Activated B cell treated with CpG ODN at 0.5 μM for 24 hours (primary cell): ENCODE measurements around the gene ANKRD9. TPM values are rescaled to one million over a fixed set of nuclear protein-coding genes. Genes with fewer than 3 reads are reported as not detected.

Experiments used
- ATAC-seq: fragments of 200-7000 bp; cut with Tn5 transposase; one replicate; pipeline ENCODE4 v1.10.0; 2021; ENCODE audit warnings: low read depth, mild to moderate bottlenecking, moderate library complexity
- CTCF ChIA-PET: fragments of 350-600 bp; sonication (Branson Sonifier 250); formaldehyde crosslinking; loops from one replicate; lab custom pipeline; 2021; ENCODE audit warnings: antibody characterized with exemption; lab: Charles Lee
- POLR2A ChIA-PET: fragments of 350-600 bp; sonication (Branson Sonifier 250); formaldehyde crosslinking; loops from one replicate; lab custom pipeline; 2021; ENCODE audit warnings: antibody characterized with exemption; lab: Charles Lee
- DNase-seq: peaks from one replicate; pipeline ENCODE4 v3.0.0; 2022
- H3K27ac Mint-ChIP-seq: one replicate; pipeline ENCODE4 v1.8.0; 2020; ENCODE audit warnings: mixed read lengths
- H3K27me3 Mint-ChIP-seq: one replicate; pipeline ENCODE4 v1.8.0; 2021; ENCODE audit warnings: mixed read lengths
- H3K36me3 Mint-ChIP-seq: one replicate; pipeline ENCODE4 v1.8.0; 2021; ENCODE audit warnings: low read depth, mixed read lengths
- H3K4me1 Mint-ChIP-seq: one replicate; pipeline ENCODE4 v1.8.0; 2021; ENCODE audit warnings: mixed read lengths
- H3K4me3 Mint-ChIP-seq: one replicate; pipeline ENCODE4 v1.8.0; 2020; ENCODE audit warnings: mild to moderate bottlenecking, mixed read lengths
- H3K9me3 Mint-ChIP-seq: one replicate; pipeline ENCODE4 v1.8.0; 2020; ENCODE audit warnings: mixed read lengths
- intact Hi-C: fragments of 100-400 bp; cut with micrococcal nuclease; formaldehyde crosslinking; loops from one replicate; pipeline ENCODE4 v1.15.1; 2024
- total RNA-seq: library from RNA; stranded (reverse); gene quantifications from 2 replicates; pipeline ENCODE4 v1.2.3, GENCODE V29; 2022
- TF ChIP-seq, protein P1 (sequence below): fragments of 200-600 bp; IDR thresholded peaks from one replicate; pipeline ENCODE4 v1.8.0; 2022; ENCODE audit warnings: antibody characterized with exemption, mild to moderate bottlenecking

The ANKRD9 gene
- total RNA-seq, 1 donor from 2014 or later, result 1.8 TPM

DNA sequence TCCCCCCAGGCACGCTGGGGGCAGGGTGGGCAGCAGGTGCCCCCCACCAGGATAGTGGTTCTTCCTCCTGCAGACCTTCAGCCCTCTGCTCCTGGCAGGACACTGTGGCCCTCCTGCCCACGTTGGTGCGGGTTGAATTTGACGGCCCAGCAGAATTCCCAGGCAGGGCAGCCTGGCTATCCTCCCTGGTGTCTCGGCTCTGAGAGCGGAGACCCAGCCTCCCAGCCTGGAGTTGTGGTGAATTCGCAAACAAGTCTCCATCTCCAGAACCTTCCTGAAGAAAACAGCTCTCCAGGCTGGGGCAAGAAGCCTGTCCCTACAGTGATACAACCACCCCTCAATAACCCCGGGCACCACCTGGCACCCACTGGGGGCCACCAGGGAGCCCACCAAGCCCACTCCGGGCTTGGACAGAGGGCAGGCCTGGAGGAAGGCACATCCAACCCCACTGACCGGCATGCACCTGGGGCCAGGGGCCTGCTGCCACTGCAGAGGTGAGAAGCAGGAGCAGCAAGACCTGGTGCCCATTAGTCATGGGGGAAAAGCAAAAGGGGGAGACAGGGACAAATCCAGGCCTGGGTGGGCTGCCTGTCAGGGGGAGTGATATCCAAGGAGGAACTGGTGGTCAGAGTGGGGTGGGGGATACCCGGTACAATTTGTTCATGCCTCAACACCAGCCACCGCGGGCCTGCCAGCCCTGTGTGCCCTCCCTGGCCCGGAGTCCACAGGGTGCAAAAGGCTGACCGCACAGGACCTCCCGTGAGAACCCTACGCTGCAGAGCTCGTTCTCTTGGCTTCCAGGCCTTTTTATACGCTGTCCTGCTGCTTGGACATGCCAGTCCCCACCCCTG lies 3.6 kb downstream of the ANKRD9 start:
- CTCF ChIA-PET, result no interaction called here
- Mint-ChIP-seq H3K9me3 (no peaks in the 10 kb centered on the region), H3K27ac (no peak overlapping the region)

DNA sequence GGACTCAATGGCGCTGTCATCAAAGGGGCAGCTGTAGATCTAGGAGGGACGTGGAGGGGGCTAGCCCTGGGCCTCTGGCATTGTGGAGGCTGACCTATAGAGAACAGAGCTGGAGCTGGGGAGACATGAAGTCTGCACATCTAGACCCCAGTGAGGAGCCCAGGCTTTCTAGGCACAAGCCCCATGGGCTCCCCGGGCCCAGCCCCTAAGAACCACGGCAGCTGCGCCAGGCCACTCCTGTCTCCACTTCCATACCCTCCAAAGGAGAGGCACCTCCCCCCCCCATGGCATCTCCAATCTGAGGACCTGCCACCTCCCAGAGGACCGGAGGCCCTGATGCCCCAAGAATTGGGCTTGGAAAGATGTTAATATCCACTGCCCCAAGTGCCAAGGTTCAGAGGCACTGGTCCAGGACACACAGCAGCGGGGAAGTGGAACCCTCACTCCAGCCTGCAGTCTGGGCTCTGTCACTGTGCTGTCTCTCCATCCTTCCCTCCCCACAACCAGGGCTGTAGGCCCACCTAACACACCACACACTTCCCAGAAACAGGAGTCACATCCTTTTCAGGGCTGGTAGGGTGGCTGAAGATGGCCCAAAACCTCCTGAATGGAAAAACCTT lies 4.5 kb downstream of the ANKRD9 start:
- TF ChIP-seq, protein P1, sequence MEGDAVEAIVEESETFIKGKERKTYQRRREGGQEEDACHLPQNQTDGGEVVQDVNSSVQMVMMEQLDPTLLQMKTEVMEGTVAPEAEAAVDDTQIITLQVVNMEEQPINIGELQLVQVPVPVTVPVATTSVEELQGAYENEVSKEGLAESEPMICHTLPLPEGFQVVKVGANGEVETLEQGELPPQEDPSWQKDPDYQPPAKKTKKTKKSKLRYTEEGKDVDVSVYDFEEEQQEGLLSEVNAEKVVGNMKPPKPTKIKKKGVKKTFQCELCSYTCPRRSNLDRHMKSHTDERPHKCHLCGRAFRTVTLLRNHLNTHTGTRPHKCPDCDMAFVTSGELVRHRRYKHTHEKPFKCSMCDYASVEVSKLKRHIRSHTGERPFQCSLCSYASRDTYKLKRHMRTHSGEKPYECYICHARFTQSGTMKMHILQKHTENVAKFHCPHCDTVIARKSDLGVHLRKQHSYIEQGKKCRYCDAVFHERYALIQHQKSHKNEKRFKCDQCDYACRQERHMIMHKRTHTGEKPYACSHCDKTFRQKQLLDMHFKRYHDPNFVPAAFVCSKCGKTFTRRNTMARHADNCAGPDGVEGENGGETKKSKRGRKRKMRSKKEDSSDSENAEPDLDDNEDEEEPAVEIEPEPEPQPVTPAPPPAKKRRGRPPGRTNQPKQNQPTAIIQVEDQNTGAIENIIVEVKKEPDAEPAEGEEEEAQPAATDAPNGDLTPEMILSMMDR, result no peak
- no peaks in the 10 kb centered on the region for H3K36me3 Mint-ChIP-seq
- H3K9me3 Mint-ChIP-seq, result no peaks in the 10 kb centered on the region
- ATAC-seq (no peak), DNase-seq (no peak)
- peaks cover 2% of the 10 kb centered on the region for H3K4me1 Mint-ChIP-seq
- ChIA-PET POLR2A (no interaction called here), CTCF (no interaction called here)
- no peaks in the 10 kb centered on the region for H3K27me3 Mint-ChIP-seq
- intact Hi-C loops, result no loop called here
- no peak overlapping the region for H3K27ac Mint-ChIP-seq
- H3K4me3 Mint-ChIP-seq, result no peak overlapping the region

More for the DNA sequence above, 3.6 kb downstream of the ANKRD9 start:
- H3K36me3 Mint-ChIP-seq, result no peaks in the 10 kb centered on the region
- TF ChIP-seq, protein P1, result no peak
- ATAC-seq, result no peak
- no peaks in the 10 kb centered on the region for H3K27me3 Mint-ChIP-seq
- intact Hi-C loops, result no loop called here
- no peak overlapping the region for H3K4me3 Mint-ChIP-seq
- DNase-seq, result no peak
- POLR2A ChIA-PET, result interaction anchor here (0.5 kb wide), 1 partner anchor 442 kb away, joined by 3 read pairs; no protein-coding TSS in a partner anchor
- H3K4me1 Mint-ChIP-seq, result peaks cover 11% of the 10 kb centered on the region

DNA sequence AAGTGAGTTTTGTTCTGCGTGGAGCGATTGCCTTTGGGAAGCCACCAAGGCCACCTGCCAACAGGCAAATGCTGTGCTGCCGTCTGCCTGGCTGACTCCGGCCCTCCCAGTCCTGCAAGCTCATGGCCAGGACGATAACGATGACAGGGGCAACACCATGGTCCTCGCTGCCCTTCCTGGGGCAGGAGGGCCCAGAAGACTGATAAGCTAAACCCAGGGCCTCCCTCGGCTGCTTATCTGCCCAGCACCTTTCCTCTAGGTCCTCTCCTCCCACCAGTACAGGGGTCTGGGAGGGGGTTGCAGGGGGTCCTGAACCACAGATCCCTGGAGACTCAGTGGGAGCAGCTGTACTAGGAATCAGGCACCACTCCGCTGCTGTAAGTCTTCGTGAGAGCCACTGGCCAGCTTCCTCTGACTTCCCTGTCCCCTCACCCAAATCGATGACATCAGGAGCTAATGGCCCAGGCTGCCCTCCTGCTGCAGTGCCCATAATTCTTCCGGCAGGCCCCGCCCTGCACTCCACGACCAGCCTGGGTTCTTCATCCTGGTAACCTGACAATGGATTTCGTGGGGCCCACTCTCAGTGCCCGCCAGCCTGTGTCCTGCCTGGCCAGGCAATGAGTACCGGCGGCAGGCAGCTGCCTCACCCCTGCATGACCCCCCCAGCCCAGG lies 5.1 kb downstream of the ANKRD9 start:
- no peaks in the 10 kb centered on the region for H3K27me3 Mint-ChIP-seq
- no peak overlapping the region for H3K4me3 Mint-ChIP-seq
- intact Hi-C loops, result no loop called here
- ATAC-seq, result no peak
- no peaks in the 10 kb centered on the region for H3K9me3 Mint-ChIP-seq
- H3K36me3 Mint-ChIP-seq, result no peaks in the 10 kb centered on the region
- TF ChIP-seq, protein P1, result no peak
- DNase-seq, result no peak
- POLR2A ChIA-PET, result interaction anchor here (0.6 kb wide), 1 partner anchor 158 kb away, joined by 3 read pairs; no protein-coding TSS in a partner anchor
- H3K4me1 Mint-ChIP-seq, result peaks cover 2% of the 10 kb centered on the region
- no peak overlapping the region for H3K27ac Mint-ChIP-seq
- CTCF ChIA-PET, result no interaction called here

DNA sequence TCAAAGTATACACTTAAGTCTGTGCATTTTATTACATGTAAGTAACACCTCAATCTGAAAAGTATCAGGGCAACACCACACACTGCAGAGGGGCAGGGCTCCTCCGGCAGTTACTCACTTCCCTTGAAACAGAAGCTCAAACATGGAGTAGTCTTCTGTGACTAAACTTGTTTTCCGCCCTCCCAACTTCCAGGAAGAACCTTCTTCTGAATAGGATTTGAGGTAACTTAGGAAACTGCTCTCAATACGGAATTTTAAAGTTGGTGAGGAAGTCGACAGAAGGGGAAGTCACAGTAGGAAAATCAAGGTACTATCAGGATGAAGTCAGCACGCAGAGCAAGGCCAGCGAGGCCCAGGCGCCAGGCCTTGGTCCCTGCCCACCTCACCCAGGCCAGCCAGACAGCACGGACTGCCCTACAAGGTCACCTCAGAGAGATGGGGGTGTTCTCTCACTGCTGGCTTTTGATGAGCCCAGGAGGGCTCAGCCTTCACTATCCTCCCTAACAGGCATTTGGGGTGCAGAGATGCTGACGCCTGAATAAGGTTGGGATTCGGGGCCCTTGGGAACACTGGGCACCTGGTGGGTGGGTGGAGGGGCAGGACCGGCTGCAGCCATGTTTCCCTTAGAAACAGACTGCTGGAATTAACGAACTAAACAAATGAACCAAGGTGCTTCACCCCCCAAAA lies 5.8 kb downstream of the ANKRD9 start:
- H3K9me3 Mint-ChIP-seq, result no peaks in the 10 kb centered on the region
- peaks cover 2% of the 10 kb centered on the region for H3K4me1 Mint-ChIP-seq
- no peak overlapping the region for H3K4me3 Mint-ChIP-seq
- H3K27ac Mint-ChIP-seq, result no peak overlapping the region
- DNase-seq, result no peak
- intact Hi-C loops, result no loop called here
- H3K36me3 Mint-ChIP-seq, result peaks cover 4% of the 10 kb centered on the region
- TF ChIP-seq, protein P1, result no peak
- ChIA-PET CTCF (no interaction called here), POLR2A (interaction anchor here (0.6 kb wide), 1 partner anchor 159 kb away, joined by 3 read pairs; no protein-coding TSS in a partner anchor)
- ATAC-seq, result no peak
- H3K27me3 Mint-ChIP-seq, result no peaks in the 10 kb centered on the region
